GM12878 (cell line): ENCODE data around the gene PTPN18. TPM values are rescaled to one million over a fixed set of nuclear protein-coding genes. Genes with fewer than 3 reads are reported as not detected.

ENCODE experiments used
- ATAC-seq: fragments of 200-7000 bp; cut with Tn5 transposase; 3 replicates; pipeline ENCODE4 v1.9.1; 2020; ENCODE audit warnings: mild to moderate bottlenecking, moderate library complexity
- BruUV-seq: library from RNA; stranded (reverse); fragments of 400-500 nt; replicated peaks from 2 replicates; lab custom pipeline; 2021; lab: Mats Ljungman, UMichigan
- CTCF ChIA-PET: fragments of 300-600 bp; sonication (Branson Sonifier 250); formaldehyde crosslinking; extraction: SDS; loops from one replicate; lab custom pipeline; 2021; ENCODE audit warnings: inconsistent platforms; lab: Yijun Ruan, JAX
- POLR2A ChIA-PET: fragments of 350-600 bp; formaldehyde crosslinking; extraction: SDS; loops from one replicate; lab custom pipeline; 2021; ENCODE audit warnings: inconsistent platforms; lab: Charles Lee
- RAD21 ChIA-PET: fragments of 300-600 bp; sonication (Branson Sonifier 250); formaldehyde crosslinking; loops from one replicate; lab custom pipeline; 2023; ENCODE audit warnings: antibody characterized with exemption; ENCODE audit not compliant: unreplicated experiment; lab: Charles Lee
- SMC1A ChIA-PET: fragments of 300-600 bp; sonication (Branson Sonifier 250); formaldehyde crosslinking; loops from one replicate; lab custom pipeline; 2023; ENCODE audit not compliant: unreplicated experiment, uncharacterized antibody; lab: Charles Lee
- DNase-seq: peaks from one replicate; pipeline ENCODE4 v3.0.0-alpha.2; 2011; ENCODE audit warnings: low read depth, low spot score
- FAIRE-seq: peaks from 3 replicates; lab custom pipeline; 2011; peaks lifted over from hg19 to GRCh38; lab: Jason Lieb, UNC
- H2AFZ ChIP-seq: 2 replicates; pipeline ENCODE4 v1.6.0; 2011; ENCODE audit warnings: low read depth, low read length, control low read depth; ENCODE audit not compliant: control insufficient read depth
- H3K27ac ChIP-seq: 2 replicates; pipeline ENCODE4 v1.5.1; 2011; ENCODE audit warnings: control low read depth; ENCODE audit not compliant: control insufficient read depth, insufficient read depth
- H3K27me3 ChIP-seq, 2 experiments: replicated peaks in 1 of 2; 2 replicates each; pipeline versions ENCODE4 v1.6.0 to v1.6.1; 2011; ENCODE audit warnings: low read length in 1 of 2; ENCODE audit not compliant: control insufficient read depth in 2 of 2, insufficient read depth in 2 of 2
- H3K36me3 ChIP-seq, 2 experiments: 2 replicates each; pipeline ENCODE4 v1.5.1; 2011; ENCODE audit warnings: low read length in 1 of 2; ENCODE audit not compliant: control insufficient read depth in 2 of 2, insufficient read depth in 2 of 2
- H3K4me1 ChIP-seq: 2 replicates; pipeline ENCODE4 v1.6.1; 2011; ENCODE audit warnings: mild to moderate bottlenecking, low read length, moderate library complexity, mixed read lengths; ENCODE audit not compliant: control insufficient read depth, insufficient read depth
- H3K4me2 ChIP-seq: 2 replicates; pipeline ENCODE4 v1.6.0; 2011; ENCODE audit warnings: control low read depth; ENCODE audit not compliant: control insufficient read depth, insufficient read depth
- H3K4me3 ChIP-seq: fragments of 200-600 bp; sonication (generic); 2 replicates; pipeline ENCODE4 v1.5.1; 2016
- H3K79me2 ChIP-seq: 2 replicates; pipeline ENCODE4 v1.6.0; 2011; ENCODE audit warnings: low read length; ENCODE audit not compliant: control insufficient read depth, insufficient read depth
- H3K9ac ChIP-seq: 2 replicates; pipeline ENCODE4 v1.8.0; 2011; ENCODE audit warnings: low read length, control low read depth, mixed read lengths; ENCODE audit not compliant: control insufficient read depth, insufficient read depth
- H3K9me3 ChIP-seq: replicated peaks from 3 replicates; pipeline ENCODE4 v1.5.1; 2011; ENCODE audit warnings: mild to moderate bottlenecking, low read length; ENCODE audit not compliant: control insufficient read depth, insufficient read depth
- H4K20me1 ChIP-seq: 2 replicates; pipeline ENCODE4 v1.6.0; 2011; ENCODE audit not compliant: control insufficient read depth, insufficient read depth
- BRCA1 ChIP-seq: IDR thresholded peaks from 2 replicates; pipeline ENCODE4 v1.6.1; 2011; ENCODE audit warnings: low read depth, low read length, improper control_type of control experiment
- MEF2A ChIP-seq: IDR thresholded peaks from 2 replicates; pipeline ENCODE4 v1.6.1; 2011; ENCODE audit warnings: low read depth, mild to moderate bottlenecking, low read length, moderate library complexity; ENCODE audit not compliant: insufficient read depth
- POLR2AphosphoS2 ChIP-seq: IDR thresholded peaks from 2 replicates; pipeline ENCODE4 v1.6.1; 2011; ENCODE audit warnings: low read depth, mild to moderate bottlenecking, low read length, improper control_type of control experiment, moderate library complexity
- PRDM15 ChIP-seq: fragments of 450-650 bp; formaldehyde crosslinking; IDR thresholded peaks from 2 replicates; pipeline ENCODE4 v1.4.0; 2020; ENCODE audit warnings: mild to moderate bottlenecking, moderate library complexity
- RAD21 ChIP-seq: IDR thresholded peaks from 2 replicates; pipeline ENCODE4 v1.6.1; 2011; ENCODE audit warnings: mild to moderate bottlenecking, low read depth, low read length, moderate library complexity; ENCODE audit not compliant: insufficient read depth
- RB1 ChIP-seq: fragments of 450-650 bp; formaldehyde crosslinking; IDR thresholded peaks from 2 replicates; pipeline ENCODE4 v1.6.1; 2017; ENCODE audit warnings: mild to moderate bottlenecking, borderline replicate concordance
- STAT3 ChIP-seq: IDR thresholded peaks from 2 replicates; pipeline ENCODE4 v1.6.1; 2011; ENCODE audit warnings: low read depth, low read length, improper control_type of control experiment
- TBL1XR1 ChIP-seq: IDR thresholded peaks from 2 replicates; pipeline ENCODE4 v1.6.1; 2012; ENCODE audit warnings: low read depth, low read length, improper control_type of control experiment
- TCF3 ChIP-seq: IDR thresholded peaks from 2 replicates; pipeline ENCODE4 v1.6.1; 2012; ENCODE audit warnings: low read depth, mild to moderate bottlenecking, low read length, borderline replicate concordance; ENCODE audit not compliant: insufficient read depth
- USF2 ChIP-seq: IDR thresholded peaks from 2 replicates; pipeline ENCODE4 v1.6.1; 2011; ENCODE audit warnings: low read depth, low read length, improper control_type of control experiment, borderline replicate concordance
- WGBS: methylation state at CpG from one replicate; pipeline ENCODE4 v1.1.6; 2016; ENCODE audit warnings: low lambda C conversion rate; ENCODE audit not compliant: insufficient replicate concordance, insufficient coverage; ENCODE audit errors: missing lambda C conversion rate; 5-methylcytosine and 5-hydroxymethylcytosine counted together
- in situ Hi-C: fragments of 300-500 bp; cut with MboI; formaldehyde crosslinking; loops from 9 replicates; pipeline ENCODE4 v1.14.3; 2018; ENCODE audit warnings: mixed read lengths
- intact Hi-C: fragments of 100-400 bp; cut with micrococcal nuclease; formaldehyde crosslinking; loops from one replicate; pipeline ENCODE4 v1.14.2; 2022; ENCODE audit not compliant: unreplicated experiment
- polyA plus RNA-seq, 11 experiments: library from polyadenylated mRNA; depleted of rRNA in 4 of 11; unstranded in 6 of 11; stranded (reverse) in 5 of 11; fragments of >200 nt; fragmentation: Nextera tagmentation in 4 of 11; fragmentation: Illumina TruSeq in 1 of 11; extraction: Ambion mirVana in 4 of 11; extraction: Trizol in 1 of 11; gene quantifications; 1 replicate in 1 of 11; 2 replicates in 10 of 11; pipeline versions ENCODE4 v1.2.1 to v1.2.3, GENCODE V29; 2011 to 2016; ENCODE audit warnings: inconsistent platforms in 2 of 11, missing spikeins in 2 of 11, low read depth in 1 of 11
- total RNA-seq, 4 experiments: library from RNA; depleted of rRNA in 3 of 4; stranded (reverse); fragments of >200 nt in 3 of 4; fragmentation: Illumina TruSeq in 1 of 4; extraction: Trizol in 1 of 4; gene quantifications; 2 replicates each; pipeline versions ENCODE4 v1.2.1 to v1.2.3, GENCODE V29; 2013 to 2021
- TF ChIP-seq, protein P1 (sequence below): fragments of 450-650 bp; IDR thresholded peaks from 2 replicates; pipeline ENCODE4 v1.6.1; 2018; ENCODE audit warnings: borderline replicate concordance, mild to moderate bottlenecking; ENCODE audit not compliant: partially characterized antibody
- TF ChIP-seq, protein P2 (sequence below): fragments of 450-650 bp; IDR thresholded peaks from 2 replicates; pipeline ENCODE4 v1.6.1; 2016; ENCODE audit warnings: mild to moderate bottlenecking

Gene PTPN18
- total and polyA plus RNA-seq, 10 of the 15 experiments (the other 5 are each of a cell fraction or from before 2014, with no cell fraction given) = 14.8 to 89.9 (median 43.4) TPM

DNA sequence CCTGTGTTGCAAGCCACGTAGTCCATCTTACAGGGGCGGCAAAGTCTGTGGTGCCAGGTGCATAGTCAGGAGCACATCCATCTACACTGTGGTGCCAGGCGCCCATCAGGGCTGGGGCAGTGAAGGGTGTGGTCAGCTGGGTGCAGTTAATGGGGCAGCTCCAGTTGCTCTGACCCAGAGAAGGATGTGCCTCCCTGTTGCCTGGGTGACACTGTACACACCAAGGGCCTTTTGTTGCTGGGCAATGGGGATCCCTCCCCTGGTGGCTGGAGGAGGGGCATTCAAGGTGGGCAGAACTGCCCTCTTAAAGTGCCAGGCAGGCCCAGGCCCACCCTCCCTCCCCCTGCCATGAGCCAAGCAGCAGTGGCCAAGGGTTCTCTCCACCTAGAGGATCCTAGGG is 41.5 kb upstream of the PTPN18 start:
- H4K20me1 ChIP-seq = no peaks in the 10 kb centered on the region
- DNase-seq (no peak), ATAC-seq (no peak), FAIRE-seq (no peak)
- TF ChIP-seq BRCA1 (no peak), POLR2AphosphoS2 (no peak), TBL1XR1 (no peak), USF2 (no peak), RAD21 (no peak), PRDM15 (no peak), STAT3 (no peak), TCF3 (no peak), MEF2A (no peak), RB1 (no peak)
- TF ChIP-seq, protein P1, sequence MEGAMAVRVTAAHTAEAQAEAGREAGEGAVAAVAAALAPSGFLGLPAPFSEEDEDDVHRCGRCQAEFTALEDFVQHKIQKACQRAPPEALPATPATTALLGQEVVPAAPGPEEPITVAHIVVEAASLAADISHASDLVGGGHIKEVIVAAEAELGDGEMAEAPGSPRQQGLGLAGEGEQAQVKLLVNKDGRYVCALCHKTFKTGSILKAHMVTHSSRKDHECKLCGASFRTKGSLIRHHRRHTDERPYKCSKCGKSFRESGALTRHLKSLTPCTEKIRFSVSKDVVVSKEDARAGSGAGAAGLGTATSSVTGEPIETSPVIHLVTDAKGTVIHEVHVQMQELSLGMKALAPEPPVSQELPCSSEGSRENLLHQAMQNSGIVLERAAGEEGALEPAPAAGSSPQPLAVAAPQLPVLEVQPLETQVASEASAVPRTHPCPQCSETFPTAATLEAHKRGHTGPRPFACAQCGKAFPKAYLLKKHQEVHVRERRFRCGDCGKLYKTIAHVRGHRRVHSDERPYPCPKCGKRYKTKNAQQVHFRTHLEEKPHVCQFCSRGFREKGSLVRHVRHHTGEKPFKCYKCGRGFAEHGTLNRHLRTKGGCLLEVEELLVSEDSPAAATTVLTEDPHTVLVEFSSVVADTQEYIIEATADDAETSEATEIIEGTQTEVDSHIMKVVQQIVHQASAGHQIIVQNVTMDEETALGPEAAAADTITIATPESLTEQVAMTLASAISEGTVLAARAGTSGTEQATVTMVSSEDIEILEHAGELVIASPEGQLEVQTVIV = no peak
- TF ChIP-seq, protein P2, sequence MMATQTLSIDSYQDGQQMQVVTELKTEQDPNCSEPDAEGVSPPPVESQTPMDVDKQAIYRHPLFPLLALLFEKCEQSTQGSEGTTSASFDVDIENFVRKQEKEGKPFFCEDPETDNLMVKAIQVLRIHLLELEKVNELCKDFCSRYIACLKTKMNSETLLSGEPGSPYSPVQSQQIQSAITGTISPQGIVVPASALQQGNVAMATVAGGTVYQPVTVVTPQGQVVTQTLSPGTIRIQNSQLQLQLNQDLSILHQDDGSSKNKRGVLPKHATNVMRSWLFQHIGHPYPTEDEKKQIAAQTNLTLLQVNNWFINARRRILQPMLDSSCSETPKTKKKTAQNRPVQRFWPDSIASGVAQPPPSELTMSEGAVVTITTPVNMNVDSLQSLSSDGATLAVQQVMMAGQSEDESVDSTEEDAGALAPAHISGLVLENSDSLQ = no peak
- intact Hi-C loops = no loop called here
- ChIA-PET SMC1A (interaction anchor here (1.4 kb wide), 1 partner anchor 9 kb away, joined by 5 read pairs; no protein-coding TSS in a partner anchor), CTCF (no interaction called here), POLR2A (no interaction called here), RAD21 (no interaction called here)
- H3K27me3 ChIP-seq = no peaks in the 10 kb centered on the region; a peak in 1 of 4 replicates
- no TSS peak for BruUV-seq
- no peak overlapping the region for H3K4me2 ChIP-seq
- in situ Hi-C loops = no loop called here
- no peaks in the 10 kb centered on the region for H3K36me3 ChIP-seq
- no peak overlapping the region for H3K9ac ChIP-seq
- no peak overlapping the region for H3K4me3 ChIP-seq
- no peak overlapping the region for H3K27ac ChIP-seq
- whole genome bisulfite sequencing = 49% methylated on average over 3 of the region's 3 CpGs
- H2AFZ ChIP-seq = no peak overlapping the region
- no peaks in the 10 kb centered on the region for H3K79me2 ChIP-seq
- no peaks in the 10 kb centered on the region for H3K4me1 ChIP-seq
- no peaks in the 10 kb centered on the region for H3K9me3 ChIP-seq
